NCI-H774 (cell line): ENCODE measurements around the gene TEX51.

ENCODE experiments used
- DNase-seq: peaks from one replicate; lab custom pipeline; 2025; lab: John Stamatoyannopoulos, UW

Gene TEX51

GRCh38 chr2:126893153-126893552 lies 5.5 kb upstream of the TEX51 start:
- no peak for DNase-seq

DNA sequence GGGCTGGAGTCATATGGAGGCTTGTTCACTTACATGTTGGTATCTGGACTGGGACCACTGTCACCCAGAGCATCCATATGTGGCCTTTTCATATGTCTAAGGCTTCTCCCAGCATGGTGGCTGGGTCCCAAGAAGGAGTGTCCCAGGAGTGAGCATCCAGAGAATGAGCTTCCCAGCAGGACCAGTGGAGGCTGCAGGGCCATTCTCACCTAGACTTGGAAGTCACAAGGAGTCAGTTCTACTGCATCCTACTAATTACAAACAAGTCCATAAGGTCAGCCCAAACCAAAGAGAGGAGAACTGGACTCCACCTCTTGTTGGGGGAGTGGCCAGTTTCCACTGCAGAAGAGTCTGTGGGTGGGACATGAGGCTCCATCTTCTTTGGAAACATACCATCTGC lies 5.1 kb upstream of the TEX51 start:
- no peak for DNase-seq

DNA sequence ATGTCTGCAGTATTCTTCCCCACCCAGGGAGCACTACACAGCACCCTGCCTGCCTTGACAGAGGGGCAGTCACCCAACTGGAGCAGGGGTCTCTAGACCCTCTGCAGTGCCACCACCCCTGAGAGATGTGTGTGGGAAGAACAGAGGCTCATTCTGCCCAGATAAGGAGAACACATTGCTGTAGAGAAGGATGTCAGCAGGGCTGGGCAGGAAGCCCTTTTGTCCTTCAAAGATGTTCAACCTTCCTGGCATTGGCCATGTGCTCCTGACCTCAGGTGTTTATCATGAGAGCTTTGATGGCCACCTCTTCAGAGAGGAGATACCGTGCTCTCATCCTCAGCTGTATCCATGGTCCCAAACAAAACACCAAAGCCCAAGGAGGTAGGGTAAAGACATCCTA lies 4.6 kb upstream of the TEX51 start:
- DNase-seq = no peak

DNA sequence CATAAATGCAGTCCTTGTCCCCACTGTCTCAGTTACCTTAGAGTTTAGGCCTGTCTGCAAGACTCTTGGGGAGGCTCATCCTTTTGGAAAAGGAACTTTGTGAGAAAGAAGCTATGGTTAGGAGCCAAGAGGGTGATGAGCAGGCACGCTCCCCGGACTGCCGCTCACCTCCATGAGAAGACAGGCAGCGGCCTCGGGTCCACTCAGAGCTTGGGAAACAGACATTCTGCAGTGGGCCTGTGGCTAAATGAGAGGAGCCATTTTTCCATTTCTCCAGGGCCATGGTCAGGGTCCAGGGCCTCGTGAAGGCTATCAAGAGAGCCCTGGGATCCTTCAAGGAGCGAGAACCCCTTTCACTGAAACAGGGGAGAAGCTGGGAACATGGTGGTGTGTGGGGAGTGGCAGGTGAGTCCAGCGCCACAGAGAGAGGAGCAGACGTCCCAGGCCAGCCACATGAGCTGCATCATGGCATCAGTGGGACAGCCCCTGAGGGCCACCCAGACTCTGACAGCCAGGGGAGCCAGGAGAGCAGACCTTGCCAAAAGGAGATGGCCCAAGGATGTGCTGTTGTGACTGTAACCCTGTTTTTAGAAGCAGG lies 4.0 kb upstream of the TEX51 start:
- DNase-seq = no peak

DNA sequence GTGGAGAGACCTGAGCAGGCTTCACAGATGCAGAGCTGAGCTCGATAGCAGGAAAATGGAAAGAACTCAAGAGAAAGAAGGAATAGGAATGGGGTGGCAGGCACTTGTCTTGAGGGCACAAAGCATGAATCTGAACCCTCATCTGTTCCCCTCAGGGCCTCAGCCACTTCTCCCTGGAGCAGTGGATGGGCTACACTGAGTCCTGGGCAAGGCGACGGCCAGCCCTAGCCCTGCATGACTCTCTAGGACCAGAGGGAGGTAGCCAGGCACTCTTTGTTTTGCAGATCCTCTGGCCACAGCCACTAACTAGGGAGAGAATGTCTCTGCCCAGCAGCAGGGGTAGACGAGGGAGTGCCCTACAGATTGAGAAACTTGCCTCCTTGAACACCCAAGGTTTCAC lies 3.4 kb upstream of the TEX51 start:
- DNase-seq = no peak

- DNase-seq = no peak
These were observed 2.2 kb upstream of the TEX51 start for GRCh38 chr2:126896471-126896870.

GRCh38 chr2:126899616-126900185 lies 1.0 kb downstream of the TEX51 start:
- DNase-seq = no peak

- no peak for DNase-seq
These were observed 2.1 kb downstream of the TEX51 start for GRCh38 chr2:126900646-126901319.

DNA sequence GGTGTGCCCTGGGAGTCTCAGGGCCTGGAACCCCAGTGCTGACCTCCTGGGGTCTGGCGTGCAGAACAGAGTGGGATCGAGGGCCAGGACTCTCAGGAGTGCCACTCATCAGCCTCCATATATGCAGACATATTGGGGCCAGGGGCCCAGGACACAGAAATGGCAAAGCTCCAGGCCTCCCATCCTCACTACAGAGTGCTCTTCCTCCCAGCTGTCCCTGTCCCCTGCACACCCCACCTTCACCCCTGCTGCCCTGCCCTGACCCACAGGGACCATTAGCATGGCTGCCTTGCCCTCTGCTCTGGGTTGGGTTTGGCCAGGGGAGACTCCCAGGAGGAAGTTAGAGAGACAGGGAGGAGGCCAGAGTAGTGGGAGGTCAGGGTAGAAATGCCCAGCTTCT lies 2.8 kb downstream of the TEX51 start:
- no peak for DNase-seq

GRCh38 chr2:126902152-126902835 lies 3.6 kb downstream of the TEX51 start:
- DNase-seq = no peak

GRCh38 chr2:126902859-126903258 lies 4.2 kb downstream of the TEX51 start:
- no peak for DNase-seq

DNA sequence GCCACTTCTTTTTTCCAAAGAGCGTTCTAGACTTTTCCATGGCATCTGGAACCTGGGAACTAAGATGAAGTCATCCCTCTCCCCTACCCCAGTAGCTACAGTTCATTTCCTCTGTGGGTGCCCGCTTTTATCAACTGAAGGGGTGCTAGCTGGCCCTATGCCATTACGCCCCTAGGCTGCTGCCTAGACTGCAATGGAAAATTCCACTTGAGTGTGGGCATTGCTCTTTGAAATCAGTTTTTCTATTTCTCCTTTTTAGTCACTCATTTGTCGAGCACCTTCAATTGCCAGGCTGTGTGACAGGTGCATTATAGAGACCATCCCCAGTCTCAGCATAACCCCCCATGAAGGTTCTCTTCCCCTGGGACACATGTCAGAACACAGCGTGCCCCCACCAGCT lies 7.3 kb downstream of the TEX51 start:
- no peak for DNase-seq

DNA sequence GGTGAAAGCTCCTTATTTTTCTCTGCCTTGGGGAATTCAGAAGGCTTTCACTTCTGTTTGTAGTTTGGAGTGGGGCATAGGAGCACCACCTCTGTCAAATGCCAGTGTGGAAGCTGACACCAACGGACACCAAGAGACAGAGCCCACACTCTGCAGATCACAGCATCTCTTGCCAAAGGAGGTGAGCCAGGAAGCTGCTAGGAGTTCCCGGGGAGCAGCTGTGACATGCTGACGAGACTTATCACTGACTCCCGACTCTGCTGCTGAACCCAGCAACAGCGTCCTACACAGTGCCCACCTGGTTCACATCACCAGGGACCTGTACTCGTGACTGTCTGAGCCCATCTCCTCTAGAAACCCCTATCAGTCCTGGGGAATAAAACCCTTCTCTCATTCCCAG lies 8.1 kb downstream of the TEX51 start:
- DNase-seq = no peak

DNA sequence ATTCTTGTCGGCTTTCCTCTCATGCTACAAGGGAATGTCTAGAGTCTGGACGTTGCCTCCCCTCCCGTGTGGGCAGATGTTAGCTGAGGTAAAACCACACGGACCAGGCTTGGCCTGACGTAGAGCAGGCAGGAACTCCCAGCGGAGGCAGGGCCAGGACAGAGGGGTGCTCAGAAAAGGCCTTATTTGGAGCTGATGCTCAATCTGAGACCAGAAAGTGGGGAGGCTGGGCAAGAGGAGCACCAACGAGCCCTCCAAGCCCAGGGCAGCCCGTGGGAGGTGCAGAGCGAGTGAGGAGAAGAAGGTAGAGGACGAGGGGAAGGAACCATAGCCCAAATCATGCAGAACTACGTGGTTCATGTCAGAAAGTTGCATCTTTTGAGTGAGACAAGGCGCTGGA lies 9.0 kb downstream of the TEX51 start:
- no peak for DNase-seq

DNA sequence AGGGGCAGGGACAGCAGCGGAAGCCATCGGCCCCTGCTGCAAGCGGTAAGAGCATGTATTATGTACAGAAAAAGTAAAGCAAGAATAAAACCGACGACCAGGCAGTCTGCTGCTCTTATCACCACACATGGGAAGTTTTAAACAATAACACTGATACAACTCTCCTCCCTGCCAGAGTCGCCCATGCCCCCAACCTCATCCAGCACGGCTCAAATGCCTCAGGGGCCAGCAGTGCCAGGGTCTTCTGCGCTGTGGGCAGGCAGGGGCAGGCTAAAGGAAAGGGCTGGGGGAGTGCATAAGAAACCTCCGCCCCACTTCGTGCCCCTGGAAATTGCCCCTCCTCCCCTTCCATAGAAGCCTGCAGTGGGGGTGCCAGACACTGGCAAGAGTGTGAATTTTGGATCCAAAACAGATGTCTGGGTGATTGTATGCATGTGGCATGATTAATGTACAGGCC lies 10.1 kb downstream of the TEX51 start:
- no peak for DNase-seq

DNA sequence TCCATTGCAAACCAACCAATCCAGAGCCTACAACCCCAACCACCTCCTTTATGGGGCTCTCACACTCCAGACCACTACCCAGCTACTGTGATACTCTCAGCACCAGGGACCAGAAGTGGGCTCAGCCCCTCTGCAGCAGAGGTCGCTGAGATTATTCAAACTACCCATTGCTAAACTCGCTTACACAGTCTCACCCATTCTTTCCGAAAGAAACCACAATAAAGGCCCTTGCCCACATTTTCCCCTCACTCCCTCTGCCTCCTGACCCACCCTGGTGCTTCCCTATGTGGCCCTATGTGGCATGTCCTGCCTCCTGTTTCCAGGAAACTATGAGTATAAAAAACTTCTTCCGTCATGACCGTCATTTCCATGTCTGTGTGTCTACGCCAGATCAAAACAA lies 10.7 kb downstream of the TEX51 start:
- no peak for DNase-seq

DNA sequence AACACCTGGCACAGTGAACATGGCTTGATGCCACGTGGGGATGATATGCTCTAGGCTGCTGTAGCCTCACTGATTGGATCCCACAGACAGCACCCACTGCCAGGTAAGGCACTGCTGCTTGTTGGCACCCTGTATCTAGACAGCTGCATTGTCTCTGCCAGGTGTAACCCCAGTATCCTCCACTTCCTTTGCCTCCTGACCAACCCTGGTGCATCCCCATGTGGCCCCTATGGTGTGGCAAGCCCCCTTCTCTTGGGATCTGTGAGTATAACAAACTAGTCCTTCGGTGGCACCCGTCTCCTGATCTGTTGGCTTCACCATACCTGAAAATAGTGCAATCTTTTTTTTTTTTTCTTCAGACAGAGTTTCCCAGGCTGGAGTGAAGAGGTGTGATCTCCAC lies 11.1 kb downstream of the TEX51 start:
- DNase-seq = no peak

- DNase-seq = no peak
These were observed 11.9 kb downstream of the TEX51 start for GRCh38 chr2:126910637-126911036.

GRCh38 chr2:126911111-126911796 lies 12.6 kb downstream of the TEX51 start:
- DNase-seq = no peak

- no peak for DNase-seq
These were observed 13.5 kb downstream of the TEX51 start for GRCh38 chr2:126912201-126912600.

DNA sequence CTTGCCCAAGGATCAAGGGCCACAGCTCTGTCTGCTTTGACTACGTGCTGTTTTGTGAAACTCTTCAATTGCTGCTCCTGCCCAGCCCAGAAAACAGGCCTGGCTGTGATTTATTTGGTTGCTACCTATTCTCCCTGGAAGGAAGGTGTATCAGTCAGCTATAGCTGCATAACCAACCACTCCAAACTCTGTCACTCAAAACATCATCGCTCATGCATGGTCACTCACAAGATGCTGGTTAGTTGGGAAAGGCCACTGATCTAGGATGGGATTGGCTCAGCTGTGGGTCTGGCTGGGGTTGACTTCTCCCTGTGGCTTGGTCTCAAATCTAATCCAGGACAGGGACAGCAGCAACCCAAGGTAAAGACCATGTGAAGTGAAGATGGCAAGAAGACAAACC lies 14.6 kb downstream of the TEX51 start:
- no peak for DNase-seq

DNA sequence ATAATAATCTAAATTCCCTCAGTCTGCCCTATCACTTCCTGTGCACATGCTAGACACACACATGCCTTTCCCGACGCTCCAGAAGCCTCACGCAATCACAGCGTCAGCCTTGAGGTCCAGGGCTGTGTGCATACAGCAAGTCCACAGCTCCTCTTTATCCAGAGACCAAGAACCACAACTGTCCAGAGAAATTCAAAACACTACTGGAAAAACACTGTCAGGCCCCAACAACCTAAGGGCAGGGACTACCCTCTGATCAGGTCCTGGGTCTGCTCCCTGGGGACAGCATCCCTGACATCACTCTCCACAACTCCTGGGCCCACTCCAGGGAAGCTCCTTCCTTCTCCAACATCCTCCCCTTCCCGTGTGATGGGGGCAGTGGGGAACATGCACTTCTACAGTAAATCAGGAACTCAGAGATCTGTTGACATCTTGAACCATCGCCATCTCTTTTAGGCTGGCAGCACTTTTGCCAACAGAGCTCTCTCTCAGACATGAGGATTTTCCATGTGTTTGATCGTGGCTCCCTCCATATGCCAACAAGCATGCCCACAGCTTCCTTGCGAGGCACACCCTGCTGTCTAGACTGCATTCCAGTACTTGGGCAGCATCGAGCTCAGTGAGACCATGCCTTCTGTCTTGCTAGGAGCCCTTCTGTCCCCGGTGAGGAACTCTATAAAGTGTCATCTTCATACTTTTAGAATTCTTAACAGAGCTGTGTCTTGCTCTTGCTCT lies 15.4 kb downstream of the TEX51 start:
- DNase-seq = no peak
